OCI-LY7 (cell line): ENCODE measurements around the gene STPG4.

Experiments
- EZH2phosphoT487 ChIP-seq: fragments of 200-600 bp; sonication (generic); IDR thresholded peaks from 2 replicates; pipeline ENCODE4 v1.6.1; 2018; ENCODE audit warnings: low read depth, borderline replicate concordance, mild to moderate bottlenecking, mixed run types, antibody characterized with exemption, low read length, moderate library complexity, mixed read lengths
- TF ChIP-seq, protein P1 (sequence below): fragments of 200-600 bp; sonication (generic); conservative IDR thresholded peaks from 2 replicates; pipeline ENCODE4 v1.5.1; 2014; ENCODE audit warnings: mild to moderate bottlenecking, antibody characterized with exemption, low read length, moderate library complexity, mixed read lengths

DNA sequence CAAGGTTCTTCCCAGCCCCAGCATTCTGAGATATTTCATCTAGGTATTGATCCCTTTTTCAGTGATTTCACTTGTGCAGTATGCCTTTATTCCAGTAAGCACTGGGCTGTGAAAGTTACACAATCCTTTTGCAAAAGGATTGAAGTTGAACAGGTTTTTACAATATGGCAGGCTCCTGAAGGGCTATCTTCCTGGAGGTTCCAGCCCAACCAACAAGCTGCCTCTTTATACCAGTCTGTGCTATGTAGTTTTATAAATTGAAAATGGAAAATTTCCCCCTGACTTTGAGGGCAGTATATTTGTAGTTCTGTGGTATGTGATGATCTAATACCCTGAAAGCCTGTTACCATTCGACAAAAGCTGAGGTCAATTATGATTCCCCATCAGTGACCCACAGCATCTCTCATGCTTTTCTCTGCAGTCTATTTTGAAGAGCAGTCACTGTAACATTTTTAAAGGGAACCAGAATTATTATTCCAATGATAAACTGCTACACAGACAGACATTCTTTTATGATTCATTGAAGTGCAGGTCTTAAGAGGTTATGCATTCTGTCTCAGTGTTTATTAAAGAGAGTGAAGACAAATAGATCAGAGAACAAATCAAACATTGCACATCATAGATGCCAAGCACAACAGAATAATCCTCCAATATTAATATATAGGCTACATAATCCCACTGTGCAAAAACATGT, 35.2 kb upstream of the STPG4 start:
- TF ChIP-seq, protein P1, sequence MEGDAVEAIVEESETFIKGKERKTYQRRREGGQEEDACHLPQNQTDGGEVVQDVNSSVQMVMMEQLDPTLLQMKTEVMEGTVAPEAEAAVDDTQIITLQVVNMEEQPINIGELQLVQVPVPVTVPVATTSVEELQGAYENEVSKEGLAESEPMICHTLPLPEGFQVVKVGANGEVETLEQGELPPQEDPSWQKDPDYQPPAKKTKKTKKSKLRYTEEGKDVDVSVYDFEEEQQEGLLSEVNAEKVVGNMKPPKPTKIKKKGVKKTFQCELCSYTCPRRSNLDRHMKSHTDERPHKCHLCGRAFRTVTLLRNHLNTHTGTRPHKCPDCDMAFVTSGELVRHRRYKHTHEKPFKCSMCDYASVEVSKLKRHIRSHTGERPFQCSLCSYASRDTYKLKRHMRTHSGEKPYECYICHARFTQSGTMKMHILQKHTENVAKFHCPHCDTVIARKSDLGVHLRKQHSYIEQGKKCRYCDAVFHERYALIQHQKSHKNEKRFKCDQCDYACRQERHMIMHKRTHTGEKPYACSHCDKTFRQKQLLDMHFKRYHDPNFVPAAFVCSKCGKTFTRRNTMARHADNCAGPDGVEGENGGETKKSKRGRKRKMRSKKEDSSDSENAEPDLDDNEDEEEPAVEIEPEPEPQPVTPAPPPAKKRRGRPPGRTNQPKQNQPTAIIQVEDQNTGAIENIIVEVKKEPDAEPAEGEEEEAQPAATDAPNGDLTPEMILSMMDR: no peak
- TF ChIP-seq EZH2phosphoT487: no peak
